Bronchial smooth muscle cell (primary cell): ENCODE results near the gene EHBP1. TPM values are rescaled to one million over a fixed set of nuclear protein-coding genes. Genes with fewer than 3 reads are reported as not detected.

ENCODE experiments used
- total RNA-seq: library from RNA; depleted of rRNA; stranded (reverse); fragments of >200 nt; gene quantifications from 2 replicates; pipeline ENCODE4 v1.2.1, GENCODE V29; 2014

Gene EHBP1
- 178 and 184 TPM in 2 replicates for total RNA-seq

DNA sequence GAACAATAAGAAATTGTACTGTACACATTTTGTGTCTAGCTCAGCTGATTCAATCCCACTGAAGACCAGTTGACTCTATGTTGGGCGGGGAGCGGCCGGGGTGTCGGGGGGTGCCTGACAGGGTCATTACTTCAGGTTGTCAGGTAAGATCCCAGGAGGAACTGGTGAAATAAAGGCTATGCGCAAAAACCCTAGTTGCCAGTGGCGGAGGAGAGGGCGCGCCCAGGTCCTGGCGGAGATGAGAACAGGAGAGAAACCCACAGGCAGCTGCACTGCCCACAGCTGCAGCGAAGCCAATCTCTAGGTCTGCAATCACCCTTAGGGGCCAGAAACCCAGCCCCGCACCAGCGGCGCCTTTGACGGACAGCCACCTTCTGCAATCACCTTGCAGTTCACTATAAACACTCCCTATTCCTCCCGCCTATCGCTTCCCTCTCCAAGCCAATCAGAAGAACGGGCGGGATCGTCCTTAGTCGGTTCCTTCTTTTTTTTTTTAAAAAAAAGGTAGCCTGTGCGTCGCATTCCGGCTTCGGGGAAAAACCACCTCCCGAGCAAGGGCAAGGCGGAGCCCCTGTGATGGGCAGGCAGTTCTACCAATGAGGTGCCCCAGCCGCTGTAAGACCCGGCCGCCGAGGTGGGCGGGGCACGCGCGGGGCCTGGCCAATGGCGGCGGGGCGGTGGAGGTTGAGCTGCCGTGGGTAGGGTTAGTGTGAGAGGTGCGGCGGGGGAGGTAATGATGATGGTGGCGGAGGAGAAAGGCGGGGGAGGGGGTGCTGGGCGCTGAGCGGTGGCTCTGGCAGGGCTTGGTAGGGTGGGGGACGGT, at the start of gene EHBP1:
Gene EHBP1, plus strand, starts transcription at position 707 of the 823 bp plus-strand sequence. CDS start 1,479 bp downstream, outside the sequence.

DNA sequence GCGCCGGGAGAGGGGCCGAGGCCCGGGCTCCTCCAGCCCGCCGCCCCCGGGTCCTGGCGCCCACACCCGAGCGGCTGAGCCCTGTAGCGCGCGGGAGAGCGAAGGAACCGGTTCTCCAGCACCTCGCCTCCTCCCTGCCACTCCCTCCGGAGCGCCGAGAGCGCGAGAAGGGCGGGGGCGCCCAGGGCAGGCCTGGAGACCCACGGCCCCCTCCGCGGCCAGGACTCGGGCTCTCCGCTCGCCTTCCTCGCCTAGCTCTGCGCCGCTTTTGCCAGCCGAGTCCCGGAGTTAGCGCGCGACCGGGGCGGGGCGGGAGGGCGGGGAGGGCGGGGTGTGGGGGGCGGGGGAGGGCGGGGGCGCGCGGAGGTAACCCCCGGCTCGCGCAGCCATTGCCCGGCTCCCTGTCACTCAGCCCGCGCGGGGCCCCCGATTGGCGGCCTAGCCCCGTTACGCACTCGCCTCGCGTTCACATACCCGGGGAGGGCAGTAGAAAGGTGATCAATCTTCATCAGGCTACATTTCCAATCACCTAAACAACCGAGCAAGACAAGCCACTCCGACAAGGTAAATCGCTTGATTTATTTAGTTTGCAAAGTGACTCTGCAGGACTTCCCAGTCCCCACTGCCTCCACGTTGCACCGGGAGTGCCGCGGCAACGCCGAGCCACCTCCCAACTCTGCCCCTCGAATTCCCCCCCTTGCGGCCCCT, 345.0 kb downstream of the EHBP1 start, which contains the start of gene OTX1:
Gene OTX1, plus strand, starts transcription at position 497 of the 708 bp plus-strand sequence. CDS start 2,161 bp downstream, outside the sequence.

Other genes with a start within 250 kb of the EHBP1 start
- gene TMEM17, start 199.5 kb upstream of the EHBP1 start, total RNA-seq: 1.9 and 2.5 TPM in 2 replicates